Parathyroid adenoma (tissue), 2 donors: Measurements from ENCODE around the gene ADAMTS3.

ENCODE experiments used
- H2AFZ ChIP-seq: fragments of 300-600 bp; sonication (generic); one replicate; pipeline ENCODE4 v1.7.0; 2017; ENCODE audit warnings: antibody characterized with exemption, mild to moderate bottlenecking
- H3K27ac ChIP-seq: fragments of 300-600 bp; sonication (generic); one replicate; pipeline ENCODE4 v1.7.0; 2017
- H3K27me3 ChIP-seq: fragments of 300-600 bp; sonication (generic); one replicate; pipeline ENCODE4 v1.7.0; 2017; ENCODE audit warnings: low read length; ENCODE audit not compliant: control insufficient read depth, insufficient read depth
- H3K36me3 ChIP-seq: fragments of 300-600 bp; sonication (generic); one replicate; pipeline ENCODE4 v1.7.0; 2017; ENCODE audit warnings: low read length; ENCODE audit not compliant: control insufficient read depth, insufficient read depth
- H3K4me1 ChIP-seq: fragments of 300-600 bp; sonication (generic); one replicate; pipeline ENCODE4 v1.7.0; 2017; ENCODE audit warnings: control low read depth
- H3K4me2 ChIP-seq: fragments of 300-600 bp; sonication (generic); one replicate; pipeline ENCODE4 v1.7.0; 2017; ENCODE audit warnings: low read length
- H3K4me3 ChIP-seq: fragments of 300-600 bp; sonication (generic); one replicate; pipeline ENCODE4 v1.7.0; 2017; ENCODE audit warnings: low read depth, low read length
- H3K79me2 ChIP-seq: fragments of 300-600 bp; sonication (generic); one replicate; pipeline ENCODE4 v1.7.0; 2017; ENCODE audit warnings: control low read depth
- H3K9ac ChIP-seq: fragments of 300-600 bp; sonication (generic); one replicate; pipeline ENCODE4 v1.7.0; 2017; ENCODE audit warnings: mild to moderate bottlenecking
- H3K9me3 ChIP-seq: fragments of 300-600 bp; sonication (generic); one replicate; pipeline ENCODE4 v1.7.0; 2017; ENCODE audit warnings: low read length; ENCODE audit not compliant: control insufficient read depth
- CTCF ChIP-seq: fragments of 300-600 bp; sonication (generic); IDR thresholded peaks from one replicate; pipeline ENCODE4 v1.7.0; 2017; ENCODE audit warnings: antibody characterized with exemption, mild to moderate bottlenecking
- donor health status: primary hyperparathyroidism.

ADAMTS3 gene

GRCh38 chr4:72351521-72351920 lies 217.5 kb downstream of the ADAMTS3 start:
- Histone ChIP-seq H2AFZ (no peak overlapping the region), H3K27ac (no peak overlapping the region), H3K27me3 (no peaks in the 10 kb centered on the region), H3K4me3 (no peak overlapping the region), H3K4me1 (no peaks in the 10 kb centered on the region), H3K36me3 (no peaks in the 10 kb centered on the region), H3K79me2 (no peaks in the 10 kb centered on the region), H3K9ac (no peak overlapping the region), H3K9me3 (no peaks in the 10 kb centered on the region), H3K4me2 (no peak overlapping the region)
- TF ChIP-seq CTCF: no peak

DNA sequence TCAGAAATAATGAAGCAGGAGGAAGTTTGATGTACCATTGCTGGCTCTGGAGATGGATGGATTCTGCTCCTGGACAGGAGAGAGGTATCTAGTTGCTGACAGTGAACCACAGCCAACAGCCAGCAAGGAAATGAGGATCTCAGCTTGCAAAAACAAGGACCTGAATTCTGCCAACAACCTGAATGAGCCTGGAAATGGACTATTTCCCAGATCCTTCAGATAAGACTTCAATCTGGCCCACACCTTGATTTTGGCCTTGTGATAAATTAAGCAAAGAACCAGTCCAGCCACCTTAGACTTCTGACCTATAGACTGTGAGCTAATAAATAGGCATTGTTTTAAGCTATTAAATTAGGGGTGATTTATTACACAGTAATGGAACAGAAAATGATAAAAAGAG lies 220.3 kb downstream of the ADAMTS3 start:
- Histone ChIP-seq H3K4me3 (no peak overlapping the region), H3K36me3 (no peaks in the 10 kb centered on the region), H3K27ac (no peak overlapping the region), H3K9ac (no peak overlapping the region), H3K9me3 (no peaks in the 10 kb centered on the region), H3K79me2 (no peaks in the 10 kb centered on the region), H3K27me3 (no peaks in the 10 kb centered on the region), H3K4me1 (no peaks in the 10 kb centered on the region), H2AFZ (no peak overlapping the region), H3K4me2 (no peak overlapping the region)
- no peak for TF ChIP-seq CTCF

DNA sequence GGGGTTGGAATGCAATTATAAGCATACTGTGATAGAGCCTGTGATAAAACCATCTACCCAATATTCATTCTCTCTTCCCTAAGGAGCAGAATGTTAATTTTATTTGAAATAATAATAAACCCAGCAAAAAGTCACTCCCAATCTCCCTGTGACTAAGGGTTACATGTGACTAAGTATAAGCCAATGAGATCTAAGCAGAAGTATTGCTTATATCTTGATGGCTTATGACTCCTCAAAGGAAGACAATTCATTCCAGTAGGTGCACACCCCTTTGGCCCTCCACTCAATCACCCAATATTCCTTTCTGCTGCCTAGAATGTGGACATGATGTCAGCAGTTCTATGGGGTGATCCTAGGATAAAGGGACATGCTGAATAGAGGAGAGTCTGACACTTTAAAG lies 224.6 kb downstream of the ADAMTS3 start:
- Histone ChIP-seq H2AFZ (no peak overlapping the region), H3K4me1 (no peaks in the 10 kb centered on the region), H3K79me2 (no peaks in the 10 kb centered on the region), H3K27ac (no peak overlapping the region), H3K36me3 (no peaks in the 10 kb centered on the region), H3K4me2 (no peak overlapping the region), H3K4me3 (no peak overlapping the region), H3K9ac (no peak overlapping the region), H3K27me3 (no peaks in the 10 kb centered on the region), H3K9me3 (no peaks in the 10 kb centered on the region)
- no peak for TF ChIP-seq CTCF

GRCh38 chr4:72341432-72341820 lies 227.6 kb downstream of the ADAMTS3 start:
- Histone ChIP-seq H3K4me2 (no peak overlapping the region), H3K27me3 (no peaks in the 10 kb centered on the region), H3K4me3 (no peak overlapping the region), H3K27ac (no peak overlapping the region), H3K79me2 (no peaks in the 10 kb centered on the region), H3K9ac (no peak overlapping the region), H2AFZ (no peak overlapping the region), H3K9me3 (no peaks in the 10 kb centered on the region), H3K36me3 (no peaks in the 10 kb centered on the region), H3K4me1 (no peaks in the 10 kb centered on the region)
- no peak for TF ChIP-seq CTCF

DNA sequence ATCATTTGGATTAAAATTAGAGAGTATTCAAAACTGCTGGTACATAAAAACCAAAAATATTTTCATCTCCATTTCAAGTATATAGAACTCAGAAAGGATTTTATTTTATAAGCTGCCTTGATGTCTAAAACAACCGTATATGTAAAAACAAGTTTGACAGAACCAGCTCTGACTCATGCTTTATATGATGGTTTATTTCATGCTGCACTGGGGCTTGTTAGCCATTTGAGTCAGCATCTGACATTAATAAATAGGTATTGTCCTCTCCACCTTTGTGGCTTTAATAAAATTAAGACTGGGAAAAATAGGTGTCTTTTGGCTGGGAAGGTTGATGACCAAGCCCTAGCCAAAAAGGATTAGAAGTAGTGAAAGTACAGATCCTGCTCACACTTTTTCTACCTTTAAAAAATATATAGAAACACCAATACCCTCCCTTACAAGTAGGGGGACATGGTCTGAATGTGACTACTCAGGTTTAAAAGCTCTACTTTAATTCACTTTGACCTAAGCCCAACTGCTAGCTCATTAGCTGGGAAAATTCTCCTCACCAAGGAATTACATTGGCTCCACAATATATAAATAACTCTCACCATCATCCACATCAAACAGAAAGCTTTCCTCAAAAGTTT lies 228.1 kb downstream of the ADAMTS3 start:
- no peak overlapping the region for H2AFZ ChIP-seq
- no peaks in the 10 kb centered on the region for H3K9me3 ChIP-seq
- H3K36me3 ChIP-seq: no peaks in the 10 kb centered on the region
- no peaks in the 10 kb centered on the region for H3K79me2 ChIP-seq
- H3K4me2 ChIP-seq: no peak overlapping the region
- no peak overlapping the region for H3K9ac ChIP-seq
- no peak for TF ChIP-seq CTCF
- no peaks in the 10 kb centered on the region for H3K4me1 ChIP-seq
- H3K27ac ChIP-seq: no peak overlapping the region
- no peak overlapping the region for H3K4me3 ChIP-seq
- no peaks in the 10 kb centered on the region for H3K27me3 ChIP-seq
